Measurements from ENCODE around the gene SLC6A4.

Gene SLC6A4

DNA sequence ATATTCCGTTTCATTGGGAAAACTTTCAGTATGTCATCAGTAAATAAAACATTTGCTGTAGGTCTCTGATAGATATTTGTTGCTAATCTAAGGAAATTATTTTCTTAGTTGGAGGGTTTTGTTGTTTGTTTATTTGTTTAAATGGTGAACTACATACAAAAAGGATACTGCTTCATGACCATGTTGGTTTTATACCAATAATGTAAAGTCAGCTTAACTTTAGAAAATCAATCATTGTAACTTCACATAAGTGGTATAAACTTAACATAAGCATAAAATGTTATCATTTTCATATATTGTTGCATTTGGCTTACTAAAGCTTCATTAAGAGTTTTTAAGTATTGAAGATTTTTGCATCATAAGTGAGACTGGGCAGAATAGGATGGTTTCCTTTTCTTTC is 60.9 kb downstream of the SLC6A4 start:
- DNase-seq (ENCODE audit: low read depth in 2 of 2) = no peak
- H3K4me3 ChIP-seq (replicated peaks in 1 of 2; ENCODE audit: low read depth in 2 of 2, low read length in 2 of 2) = no peak overlapping the region
- TF ChIP-seq, protein P1, sequence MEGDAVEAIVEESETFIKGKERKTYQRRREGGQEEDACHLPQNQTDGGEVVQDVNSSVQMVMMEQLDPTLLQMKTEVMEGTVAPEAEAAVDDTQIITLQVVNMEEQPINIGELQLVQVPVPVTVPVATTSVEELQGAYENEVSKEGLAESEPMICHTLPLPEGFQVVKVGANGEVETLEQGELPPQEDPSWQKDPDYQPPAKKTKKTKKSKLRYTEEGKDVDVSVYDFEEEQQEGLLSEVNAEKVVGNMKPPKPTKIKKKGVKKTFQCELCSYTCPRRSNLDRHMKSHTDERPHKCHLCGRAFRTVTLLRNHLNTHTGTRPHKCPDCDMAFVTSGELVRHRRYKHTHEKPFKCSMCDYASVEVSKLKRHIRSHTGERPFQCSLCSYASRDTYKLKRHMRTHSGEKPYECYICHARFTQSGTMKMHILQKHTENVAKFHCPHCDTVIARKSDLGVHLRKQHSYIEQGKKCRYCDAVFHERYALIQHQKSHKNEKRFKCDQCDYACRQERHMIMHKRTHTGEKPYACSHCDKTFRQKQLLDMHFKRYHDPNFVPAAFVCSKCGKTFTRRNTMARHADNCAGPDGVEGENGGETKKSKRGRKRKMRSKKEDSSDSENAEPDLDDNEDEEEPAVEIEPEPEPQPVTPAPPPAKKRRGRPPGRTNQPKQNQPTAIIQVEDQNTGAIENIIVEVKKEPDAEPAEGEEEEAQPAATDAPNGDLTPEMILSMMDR (IDR thresholded peaks at IDR 0.05; ENCODE audit: low read depth, low read length) = no peak

DNA sequence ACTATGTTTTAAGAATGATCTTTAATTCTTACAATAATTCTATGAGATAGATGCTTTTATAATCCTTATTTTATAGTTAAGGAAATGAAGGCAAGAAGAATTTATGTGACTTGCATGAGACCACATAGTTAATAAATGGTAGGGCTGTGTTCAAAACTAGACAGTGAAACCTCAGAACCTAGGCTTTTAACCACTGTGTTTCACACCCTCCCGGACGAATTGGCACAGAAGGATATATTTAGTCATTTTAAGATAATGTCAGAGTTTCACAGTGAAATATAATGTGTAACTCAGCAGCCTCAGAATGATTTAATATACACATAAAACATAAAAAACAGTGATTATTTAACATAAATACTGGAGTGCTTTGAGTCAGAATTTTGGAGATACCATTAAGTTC is 61.8 kb downstream of the SLC6A4 start:
- no peak overlapping the region for H3K4me3 ChIP-seq (replicated peaks in 1 of 2; ENCODE audit: low read depth in 2 of 2, low read length in 2 of 2)
- TF ChIP-seq, protein P1 (IDR thresholded peaks at IDR 0.05; ENCODE audit: low read depth, low read length) = no peak
- peak in 1 of 2 donors; percentile 11 for DNase-seq (ENCODE audit: low read depth in 2 of 2)

DNA sequence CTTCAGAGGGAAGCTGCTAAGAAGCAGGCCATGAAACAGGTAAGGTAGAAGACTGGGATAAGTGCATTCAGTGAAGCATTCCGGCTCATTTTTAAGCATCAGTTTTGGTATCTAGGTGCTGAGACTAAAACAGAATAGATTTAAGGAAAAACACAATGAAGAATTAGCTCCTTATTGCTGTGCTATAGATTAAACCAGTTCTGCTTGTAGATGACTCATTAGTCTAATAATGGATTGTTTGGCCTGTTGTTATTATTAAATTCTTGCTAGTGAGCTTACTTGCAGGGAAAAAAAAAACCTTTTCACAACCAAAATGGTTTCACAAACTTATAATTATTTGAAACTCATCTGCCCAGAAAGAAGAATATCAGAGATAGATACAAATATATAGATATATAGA is 62.9 kb downstream of the SLC6A4 start:
- H3K4me3 ChIP-seq (replicated peaks in 1 of 2; ENCODE audit: low read depth in 2 of 2, low read length in 2 of 2) = no peak overlapping the region
- TF ChIP-seq, protein P1 (IDR thresholded peaks at IDR 0.05; ENCODE audit: low read depth, low read length) = no peak
- DNase-seq (ENCODE audit: low read depth in 2 of 2) = no peak

DNA sequence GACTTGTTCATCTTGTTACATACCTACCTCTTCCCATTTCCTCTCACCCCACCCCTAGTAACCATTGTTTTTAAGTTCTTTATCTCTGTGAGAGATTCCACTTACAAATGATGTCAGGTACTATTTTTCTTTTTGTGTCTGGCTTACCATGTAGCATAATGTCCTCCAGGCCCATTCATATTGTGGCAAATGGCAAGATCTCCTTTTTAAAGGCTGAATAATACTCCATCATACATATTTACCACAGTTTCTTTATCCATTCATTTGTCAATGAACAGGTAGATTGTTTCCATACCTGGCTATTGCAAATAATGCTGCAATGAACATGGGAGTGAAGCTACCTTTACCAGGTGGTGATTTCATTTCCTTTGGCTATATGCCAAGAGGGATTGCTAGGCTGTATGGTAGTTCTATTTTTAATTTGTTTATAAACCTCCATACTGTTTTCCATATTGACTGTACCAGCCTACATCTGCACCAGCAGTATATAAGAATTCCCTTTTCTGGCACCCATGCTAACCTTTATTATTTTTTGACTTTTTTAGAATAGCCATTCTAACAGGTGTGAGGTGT is 65.0 kb downstream of the SLC6A4 start:
- H3K4me3 ChIP-seq (replicated peaks in 1 of 2; ENCODE audit: low read depth in 2 of 2, low read length in 2 of 2) = no peak overlapping the region
- TF ChIP-seq, protein P1 (IDR thresholded peaks at IDR 0.05; ENCODE audit: low read depth, low read length) = no peak
- no peak for DNase-seq (ENCODE audit: low read depth in 2 of 2)

DNA sequence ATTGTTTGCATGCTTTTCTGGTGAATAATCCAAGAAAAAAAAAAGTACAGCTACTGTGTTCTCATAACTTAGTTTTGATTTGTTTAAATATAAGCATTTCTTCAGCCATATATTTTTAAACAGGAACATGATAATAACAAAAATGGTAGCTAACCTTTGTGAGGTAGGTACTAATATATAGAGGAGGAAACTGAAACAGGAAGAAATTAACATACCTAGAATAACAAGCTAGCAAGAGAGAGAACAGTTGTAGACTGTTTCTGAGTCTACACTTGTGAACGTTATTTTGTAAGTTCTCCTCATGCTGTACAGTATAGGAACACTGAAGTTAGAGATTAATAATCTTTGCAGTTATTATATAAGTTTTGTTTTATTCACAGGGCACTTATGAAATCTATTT is 69.5 kb downstream of the SLC6A4 start:
- no peak overlapping the region for H3K4me3 ChIP-seq (replicated peaks in 1 of 2; ENCODE audit: low read depth in 2 of 2, low read length in 2 of 2)
- DNase-seq (ENCODE audit: low read depth in 2 of 2) = no peak
- TF ChIP-seq, protein P1 (IDR thresholded peaks at IDR 0.05; ENCODE audit: low read depth, low read length) = no peak

DNA sequence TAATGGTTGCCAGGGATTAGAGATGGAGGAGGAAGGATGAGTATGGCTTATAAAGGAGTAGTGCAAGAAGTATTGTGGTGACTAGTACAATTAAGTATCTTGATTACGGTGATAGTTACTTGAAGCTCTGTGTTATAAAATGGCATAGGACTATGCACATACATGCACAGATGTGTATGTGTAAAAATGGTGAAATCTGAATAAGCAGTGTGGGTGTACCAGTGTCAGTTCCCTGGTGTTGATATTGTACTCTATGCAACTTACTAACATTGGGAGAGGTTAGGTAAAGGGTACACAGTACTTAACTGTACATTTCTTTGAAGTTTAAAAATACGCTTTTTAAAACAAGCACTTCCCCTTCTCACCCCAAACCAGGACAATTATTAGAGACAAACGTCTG is 70.3 kb downstream of the SLC6A4 start:
- no peak overlapping the region for H3K4me3 ChIP-seq (replicated peaks in 1 of 2; ENCODE audit: low read depth in 2 of 2, low read length in 2 of 2)
- TF ChIP-seq, protein P1 (IDR thresholded peaks at IDR 0.05; ENCODE audit: low read depth, low read length) = no peak
- DNase-seq (ENCODE audit: low read depth in 2 of 2) = no peak

DNA sequence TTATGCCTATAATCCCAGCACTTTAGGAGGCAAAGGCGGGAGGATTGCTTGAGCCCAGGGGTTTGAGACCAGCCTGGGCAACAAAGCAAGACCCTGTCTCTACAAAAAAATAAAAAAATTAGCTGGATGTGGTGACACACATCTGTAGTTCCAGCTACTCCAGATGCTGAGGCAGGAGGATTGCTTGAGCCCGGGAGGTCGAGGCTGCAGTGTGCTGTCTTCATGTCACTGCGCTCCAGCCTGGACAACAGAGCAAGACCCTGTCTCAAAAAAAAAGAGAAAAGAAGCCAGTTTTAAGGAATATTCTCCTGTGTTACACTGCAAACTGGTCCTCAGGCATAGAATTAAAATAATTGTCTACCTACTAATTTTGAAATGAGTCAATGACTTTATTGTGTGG is 71.0 kb downstream of the SLC6A4 start:
- TF ChIP-seq, protein P1 (IDR thresholded peaks at IDR 0.05; ENCODE audit: low read depth, low read length) = no peak

More for the DNA sequence above, 71.0 kb downstream of the SLC6A4 start:
- H3K4me3 ChIP-seq (replicated peaks in 1 of 2; ENCODE audit: low read depth in 2 of 2, low read length in 2 of 2) = no peak overlapping the region
- DNase-seq (ENCODE audit: low read depth in 2 of 2) = no peak

Data from cardiac fibroblast (primary cell).